Parathyroid adenoma (tissue), 2 donors: Measurements from ENCODE around the gene ZNF337.

Experiments
- H2AFZ ChIP-seq: fragments of 300-600 bp; sonication (generic); one replicate; pipeline ENCODE4 v1.7.0; 2017; ENCODE audit warnings: antibody characterized with exemption, mild to moderate bottlenecking
- H3K27ac ChIP-seq: fragments of 300-600 bp; sonication (generic); one replicate; pipeline ENCODE4 v1.7.0; 2017
- H3K27me3 ChIP-seq: fragments of 300-600 bp; sonication (generic); one replicate; pipeline ENCODE4 v1.7.0; 2017; ENCODE audit warnings: low read length; ENCODE audit not compliant: control insufficient read depth, insufficient read depth
- H3K36me3 ChIP-seq: fragments of 300-600 bp; sonication (generic); one replicate; pipeline ENCODE4 v1.7.0; 2017; ENCODE audit warnings: low read length; ENCODE audit not compliant: control insufficient read depth, insufficient read depth
- H3K4me1 ChIP-seq: fragments of 300-600 bp; sonication (generic); one replicate; pipeline ENCODE4 v1.7.0; 2017; ENCODE audit warnings: control low read depth
- H3K4me2 ChIP-seq: fragments of 300-600 bp; sonication (generic); one replicate; pipeline ENCODE4 v1.7.0; 2017; ENCODE audit warnings: low read length
- H3K4me3 ChIP-seq: fragments of 300-600 bp; sonication (generic); one replicate; pipeline ENCODE4 v1.7.0; 2017; ENCODE audit warnings: low read depth, low read length
- H3K79me2 ChIP-seq: fragments of 300-600 bp; sonication (generic); one replicate; pipeline ENCODE4 v1.7.0; 2017; ENCODE audit warnings: control low read depth
- H3K9ac ChIP-seq: fragments of 300-600 bp; sonication (generic); one replicate; pipeline ENCODE4 v1.7.0; 2017; ENCODE audit warnings: mild to moderate bottlenecking
- H3K9me3 ChIP-seq: fragments of 300-600 bp; sonication (generic); one replicate; pipeline ENCODE4 v1.7.0; 2017; ENCODE audit warnings: low read length; ENCODE audit not compliant: control insufficient read depth
- TF ChIP-seq, protein P1 (sequence below): fragments of 300-600 bp; sonication (generic); IDR thresholded peaks from one replicate; pipeline ENCODE4 v1.7.0; 2017; ENCODE audit warnings: antibody characterized with exemption, mild to moderate bottlenecking
- donor health status: primary hyperparathyroidism.

ZNF337 gene

GRCh38 chr20:25629816-25630499 lies 66.7 kb downstream of the ZNF337 start:
- H3K27me3 ChIP-seq, result no peaks in the 10 kb centered on the region
- no peaks in the 10 kb centered on the region for H3K79me2 ChIP-seq
- no peak overlapping the region for H3K4me2 ChIP-seq
- no peak overlapping the region for H3K4me3 ChIP-seq
- no peak overlapping the region for H3K9ac ChIP-seq
- TF ChIP-seq, protein P1, sequence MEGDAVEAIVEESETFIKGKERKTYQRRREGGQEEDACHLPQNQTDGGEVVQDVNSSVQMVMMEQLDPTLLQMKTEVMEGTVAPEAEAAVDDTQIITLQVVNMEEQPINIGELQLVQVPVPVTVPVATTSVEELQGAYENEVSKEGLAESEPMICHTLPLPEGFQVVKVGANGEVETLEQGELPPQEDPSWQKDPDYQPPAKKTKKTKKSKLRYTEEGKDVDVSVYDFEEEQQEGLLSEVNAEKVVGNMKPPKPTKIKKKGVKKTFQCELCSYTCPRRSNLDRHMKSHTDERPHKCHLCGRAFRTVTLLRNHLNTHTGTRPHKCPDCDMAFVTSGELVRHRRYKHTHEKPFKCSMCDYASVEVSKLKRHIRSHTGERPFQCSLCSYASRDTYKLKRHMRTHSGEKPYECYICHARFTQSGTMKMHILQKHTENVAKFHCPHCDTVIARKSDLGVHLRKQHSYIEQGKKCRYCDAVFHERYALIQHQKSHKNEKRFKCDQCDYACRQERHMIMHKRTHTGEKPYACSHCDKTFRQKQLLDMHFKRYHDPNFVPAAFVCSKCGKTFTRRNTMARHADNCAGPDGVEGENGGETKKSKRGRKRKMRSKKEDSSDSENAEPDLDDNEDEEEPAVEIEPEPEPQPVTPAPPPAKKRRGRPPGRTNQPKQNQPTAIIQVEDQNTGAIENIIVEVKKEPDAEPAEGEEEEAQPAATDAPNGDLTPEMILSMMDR, result no peak
- H3K27ac ChIP-seq, result no peak overlapping the region
- no peaks in the 10 kb centered on the region for H3K9me3 ChIP-seq
- H3K4me1 ChIP-seq, result no peaks in the 10 kb centered on the region
- H3K36me3 ChIP-seq, result no peaks in the 10 kb centered on the region
- no peak overlapping the region for H2AFZ ChIP-seq

DNA sequence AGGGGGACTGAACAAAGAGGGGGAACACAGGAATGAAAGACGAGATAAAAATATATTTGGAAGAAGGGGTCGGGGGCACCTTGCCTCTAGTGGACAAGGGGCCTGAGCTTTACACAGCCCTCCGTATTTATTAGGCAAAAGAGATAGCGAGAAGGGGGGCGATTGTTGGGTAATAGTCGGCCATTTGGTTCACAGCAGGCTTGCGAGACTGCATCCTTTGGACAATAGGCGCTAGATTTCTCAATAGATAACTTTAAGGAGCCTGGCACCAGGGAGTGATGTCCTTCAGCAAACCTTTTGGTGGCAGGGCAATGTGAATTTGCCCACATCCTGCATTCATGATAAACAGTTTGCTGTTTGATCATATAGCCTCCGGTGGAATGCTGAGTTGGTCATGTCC lies 69.9 kb downstream of the ZNF337 start:
- no peak overlapping the region for H3K9ac ChIP-seq
- TF ChIP-seq, protein P1, result no peak
- no peak overlapping the region for H3K4me3 ChIP-seq
- no peak overlapping the region for H2AFZ ChIP-seq
- H3K27me3 ChIP-seq, result no peaks in the 10 kb centered on the region
- no peaks in the 10 kb centered on the region for H3K9me3 ChIP-seq
- H3K79me2 ChIP-seq, result peaks cover 2% of the 10 kb centered on the region
- no peaks in the 10 kb centered on the region for H3K36me3 ChIP-seq
- no peak overlapping the region for H3K27ac ChIP-seq
- H3K4me2 ChIP-seq, result no peak overlapping the region
- no peaks in the 10 kb centered on the region for H3K4me1 ChIP-seq

DNA sequence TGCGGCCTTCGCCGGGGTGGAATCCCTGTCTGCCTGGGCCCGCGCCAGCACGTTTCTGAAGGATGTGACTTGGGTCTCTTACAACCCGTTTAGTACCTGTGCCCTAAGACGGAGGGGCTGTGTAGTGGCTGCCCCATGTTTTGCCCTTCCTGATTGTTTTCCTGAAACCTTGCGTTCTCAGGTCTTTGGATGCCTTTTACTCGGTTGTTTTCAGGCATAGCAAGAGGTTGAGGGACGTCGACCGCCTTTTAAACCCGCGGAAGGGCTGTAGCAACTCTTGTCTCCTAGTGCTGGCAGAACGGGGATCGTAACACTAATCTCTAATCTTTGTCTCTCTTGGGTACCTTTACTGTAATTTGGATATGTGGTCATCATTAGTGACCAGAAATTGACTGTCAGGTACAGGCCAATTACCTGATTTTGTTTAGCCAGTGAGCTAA lies 72.1 kb downstream of the ZNF337 start:
- Histone ChIP-seq H3K79me2 (peaks cover 2% of the 10 kb centered on the region), H3K27ac (peak overlapping the region; percentile 94), H3K9ac (peak overlapping the region; percentile 79), H3K27me3 (no peaks in the 10 kb centered on the region), H3K36me3 (no peaks in the 10 kb centered on the region), H3K4me3 (peak overlapping the region; percentile 63), H3K4me2 (peak overlapping the region; percentile 87), H3K9me3 (no peaks in the 10 kb centered on the region), H2AFZ (peak overlapping the region; percentile 98), H3K4me1 (no peaks in the 10 kb centered on the region)
- TF ChIP-seq, protein P1, result no peak
